Skeletal muscle tissue (tissue), 4 donors: ENCODE data around the gene EXOC2. TPM values are rescaled to one million over a fixed set of nuclear protein-coding genes. Genes with fewer than 3 reads are reported as not detected.

ENCODE experiments used
- H3K27ac ChIP-seq: one replicate; pipeline ENCODE4 v1.7.0; 2013; ENCODE audit warnings: mild to moderate bottlenecking, low read depth, low read length, inconsistent platforms
- H3K27me3 ChIP-seq, 3 donors: one replicate each; pipeline ENCODE4 v1.7.0; 2013; ENCODE audit warnings: low read length in 3 of 3; ENCODE audit not compliant: control insufficient read depth in 3 of 3, insufficient read depth in 3 of 3
- H3K36me3 ChIP-seq, 3 donors: one replicate each; pipeline ENCODE4 v1.7.0; 2013; ENCODE audit warnings: low read length in 3 of 3; ENCODE audit not compliant: control insufficient read depth in 3 of 3, insufficient read depth in 3 of 3
- H3K4me1 ChIP-seq, 3 donors: one replicate each; pipeline ENCODE4 v1.7.0; 2013; ENCODE audit warnings: low read length in 3 of 3, mild to moderate bottlenecking in 3 of 3; ENCODE audit not compliant: control insufficient read depth in 3 of 3, insufficient read depth in 3 of 3
- H3K4me3 ChIP-seq, 3 donors: one replicate each; pipeline ENCODE4 v1.7.0; 2013; ENCODE audit warnings: low read length in 3 of 3
- H3K9ac ChIP-seq, 3 donors: one replicate each; pipeline ENCODE4 v1.7.0; 2013; ENCODE audit warnings: low read length in 3 of 3, mild to moderate bottlenecking in 3 of 3, moderate library complexity in 2 of 3, low read depth in 1 of 3
- H3K9me3 ChIP-seq, 3 donors: one replicate each; pipeline ENCODE4 v1.7.0; 2013; ENCODE audit warnings: low read length in 3 of 3; ENCODE audit not compliant: control insufficient read depth in 3 of 3
- total RNA-seq: library from RNA; depleted of rRNA; stranded (reverse); fragments of >200 nt; gene quantifications from one replicate; pipeline ENCODE4 v1.2.3, GENCODE V29; 2014
- donor health status: Osteomylitis.

EXOC2 gene
- total RNA-seq, 1 donor from 2014 or later = 26.6 TPM

DNA sequence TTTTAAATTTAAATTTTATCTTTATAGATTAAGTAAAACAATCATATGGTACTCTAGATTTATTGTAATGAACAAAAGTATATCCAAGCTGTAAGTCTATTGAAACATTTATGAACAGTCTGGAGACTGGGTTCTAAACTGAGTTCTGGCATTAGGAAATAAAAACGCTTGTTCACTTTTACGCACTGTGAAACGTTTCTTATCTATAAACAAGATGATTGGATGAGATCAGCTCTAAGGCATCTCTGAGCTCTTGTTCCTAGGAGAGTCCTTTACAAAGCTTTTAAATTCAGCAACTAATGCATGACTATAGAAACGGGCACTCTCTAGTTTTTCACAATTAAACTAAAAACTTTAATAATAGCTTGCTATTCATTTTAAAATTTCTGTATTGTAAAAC, 42.8 kb downstream of the EXOC2 start:
- no peaks in the 10 kb centered on the region for H3K36me3 ChIP-seq
- H3K9ac ChIP-seq = no peak overlapping the region
- no peaks in the 10 kb centered on the region for H3K27me3 ChIP-seq
- H3K27ac ChIP-seq = no peak overlapping the region
- H3K4me1 ChIP-seq = no peaks in the 10 kb centered on the region
- peaks cover 0 to 4% (median 0%) of the 10 kb centered on the region in 3 donors for H3K9me3 ChIP-seq
- no peak overlapping the region for H3K4me3 ChIP-seq

GRCh38 chr6:642805-643204, 50.1 kb downstream of the EXOC2 start:
- Histone ChIP-seq H3K36me3 (no peaks in the 10 kb centered on the region), H3K27me3 (no peaks in the 10 kb centered on the region)

DNA sequence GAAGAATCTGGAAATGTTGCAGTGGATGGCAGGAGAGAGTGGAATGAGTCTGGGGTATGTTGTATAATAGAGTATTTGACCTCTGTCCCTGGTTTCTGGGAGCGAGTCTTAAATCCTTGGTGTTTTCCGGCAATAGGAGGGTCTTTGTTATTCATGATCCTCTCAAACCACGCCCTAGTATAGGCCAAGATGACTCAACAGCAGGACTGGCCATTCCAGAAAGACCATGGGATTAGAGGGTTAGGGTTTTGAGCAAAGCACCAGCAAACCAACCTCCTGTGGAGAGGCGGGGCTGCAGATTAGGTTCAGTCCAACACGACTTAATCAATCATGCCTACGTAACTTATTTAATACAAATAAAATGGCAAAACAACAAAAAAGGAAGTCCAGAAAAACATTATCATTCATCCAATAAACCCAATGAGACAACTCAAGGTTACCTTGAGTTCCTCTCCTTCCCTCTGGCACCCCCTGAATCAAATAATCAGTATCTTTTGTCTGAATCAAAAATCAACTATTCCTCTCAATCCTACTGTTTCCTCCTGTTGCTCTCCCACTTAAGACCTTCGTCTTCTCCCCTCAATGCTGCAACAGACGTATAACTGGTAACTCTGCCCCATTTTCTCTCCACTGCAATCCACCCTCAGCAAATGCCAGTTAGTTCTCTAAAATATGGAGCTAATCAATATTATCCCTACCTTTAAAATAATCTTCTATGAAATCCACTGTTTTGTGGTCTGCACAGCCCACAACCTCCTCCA, 51.5 kb downstream of the EXOC2 start:
- Histone ChIP-seq H3K9me3 (no peaks in the 10 kb centered on the region), H3K36me3 (peaks cover 0 to 12% (median 9%) of the 10 kb centered on the region in 3 donors)

More at GRCh38 chr6:642805-643204, 50.1 kb downstream of the EXOC2 start:
- H3K27ac ChIP-seq = no peak overlapping the region
- H3K4me3 ChIP-seq = no peak overlapping the region
- no peak overlapping the region for H3K9ac ChIP-seq
- no peaks in the 10 kb centered on the region for H3K4me1 ChIP-seq
- H3K9me3 ChIP-seq = no peaks in the 10 kb centered on the region

GRCh38 chr6:636488-636887, 56.5 kb downstream of the EXOC2 start:
- no peaks in the 10 kb centered on the region for H3K27me3 ChIP-seq
- H3K36me3 ChIP-seq = peaks cover 0 to 18% (median 12%) of the 10 kb centered on the region in 3 donors
- no peaks in the 10 kb centered on the region for H3K9me3 ChIP-seq
- no peak overlapping the region for H3K9ac ChIP-seq
- H3K27ac ChIP-seq = no peak overlapping the region
- no peak overlapping the region for H3K4me3 ChIP-seq
- no peaks in the 10 kb centered on the region for H3K4me1 ChIP-seq

More for the DNA sequence above, 51.5 kb downstream of the EXOC2 start:
- no peaks in the 10 kb centered on the region for H3K27me3 ChIP-seq
- H3K4me3 ChIP-seq = no peak overlapping the region
- H3K9ac ChIP-seq = no peak overlapping the region
- no peak overlapping the region for H3K27ac ChIP-seq
- H3K4me1 ChIP-seq = no peaks in the 10 kb centered on the region

DNA sequence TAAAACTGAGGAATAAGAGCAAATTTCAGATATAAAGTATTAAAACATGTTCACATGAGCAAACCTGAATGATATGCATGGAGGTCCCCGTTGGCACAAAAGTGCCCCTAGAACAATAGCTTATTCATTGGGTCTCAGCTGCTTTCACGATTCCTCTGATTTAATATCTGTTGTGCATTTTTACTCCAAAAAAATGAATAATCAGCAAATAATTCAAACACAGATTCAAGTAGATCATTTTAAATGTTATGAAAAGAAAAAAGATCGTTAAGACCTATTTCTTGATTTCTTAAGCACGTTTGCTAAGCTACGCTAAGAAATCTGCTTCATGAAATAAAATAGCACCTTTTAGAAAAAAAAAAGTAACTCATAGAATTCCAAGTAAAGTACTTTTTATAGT, 57.7 kb downstream of the EXOC2 start:
- Histone ChIP-seq H3K36me3 (peaks cover 3 to 18% (median 12%) of the 10 kb centered on the region in 3 donors), H3K4me3 (no peak overlapping the region), H3K9me3 (no peaks in the 10 kb centered on the region), H3K27me3 (no peaks in the 10 kb centered on the region), H3K4me1 (no peaks in the 10 kb centered on the region), H3K27ac (no peak overlapping the region), H3K9ac (no peak overlapping the region)

- H3K9me3 ChIP-seq = no peaks in the 10 kb centered on the region
- no peak overlapping the region for H3K27ac ChIP-seq
- H3K4me3 ChIP-seq = no peak overlapping the region
- H3K27me3 ChIP-seq = no peaks in the 10 kb centered on the region
- H3K36me3 ChIP-seq = peaks cover 3 to 18% (median 12%) of the 10 kb centered on the region in 3 donors
- H3K4me1 ChIP-seq = no peaks in the 10 kb centered on the region
- no peak overlapping the region for H3K9ac ChIP-seq
Observed at GRCh38 chr6:633611-634010, 59.3 kb downstream of the EXOC2 start.

DNA sequence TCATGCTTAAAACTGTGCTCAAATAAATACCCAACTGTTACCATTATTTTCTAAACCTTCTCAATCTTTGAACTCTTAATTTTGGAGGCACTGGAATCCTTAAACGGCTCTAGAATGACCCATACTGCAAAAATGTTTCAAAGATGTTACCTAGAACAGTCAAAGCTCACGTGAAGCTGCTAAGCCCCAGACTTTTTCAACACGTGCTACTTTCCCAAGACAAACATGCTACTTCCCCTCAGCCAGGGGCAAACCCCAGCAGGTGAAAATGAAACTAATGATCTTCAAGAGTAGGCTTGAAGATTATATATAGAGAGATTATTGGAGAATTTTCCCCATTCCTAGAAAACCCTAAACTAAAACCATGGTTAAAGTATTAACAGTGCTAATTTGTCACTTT, 64.2 kb downstream of the EXOC2 start:
- H3K36me3 ChIP-seq = peaks cover 0 to 7% (median 3%) of the 10 kb centered on the region in 3 donors
- no peak overlapping the region for H3K9ac ChIP-seq
- no peak overlapping the region for H3K4me3 ChIP-seq
- no peaks in the 10 kb centered on the region for H3K9me3 ChIP-seq
- H3K27ac ChIP-seq = no peak overlapping the region
- H3K27me3 ChIP-seq = no peaks in the 10 kb centered on the region
- peaks cover 0 to 5% (median 0%) of the 10 kb centered on the region in 3 donors for H3K4me1 ChIP-seq

DNA sequence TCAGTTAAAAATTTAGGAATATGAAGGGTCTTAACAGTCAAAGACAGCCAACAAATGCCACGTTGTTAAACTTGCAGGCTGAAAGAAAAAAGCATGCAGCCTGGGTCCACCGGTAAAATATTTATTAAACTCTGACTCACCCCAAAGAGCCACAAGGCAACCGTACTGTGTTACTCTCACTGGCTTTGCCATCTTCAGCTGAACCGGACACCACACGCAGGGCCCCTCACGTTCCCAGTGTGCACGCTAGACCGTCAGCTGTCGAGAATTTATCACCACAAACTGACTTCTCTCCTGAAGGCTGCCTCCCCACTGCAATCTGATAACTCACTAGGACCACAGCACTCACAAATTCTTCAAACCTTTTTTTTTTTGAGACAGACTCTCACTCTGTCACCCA, 66.7 kb downstream of the EXOC2 start:
- H3K27me3 ChIP-seq = no peaks in the 10 kb centered on the region
- no peak overlapping the region for H3K27ac ChIP-seq
- peaks cover 0 to 5% (median 0%) of the 10 kb centered on the region in 3 donors for H3K4me1 ChIP-seq
- H3K36me3 ChIP-seq = peaks cover 0 to 9% (median 4%) of the 10 kb centered on the region in 3 donors
- H3K9me3 ChIP-seq = no peaks in the 10 kb centered on the region
- no peak overlapping the region for H3K4me3 ChIP-seq
- H3K9ac ChIP-seq = no peak overlapping the region

DNA sequence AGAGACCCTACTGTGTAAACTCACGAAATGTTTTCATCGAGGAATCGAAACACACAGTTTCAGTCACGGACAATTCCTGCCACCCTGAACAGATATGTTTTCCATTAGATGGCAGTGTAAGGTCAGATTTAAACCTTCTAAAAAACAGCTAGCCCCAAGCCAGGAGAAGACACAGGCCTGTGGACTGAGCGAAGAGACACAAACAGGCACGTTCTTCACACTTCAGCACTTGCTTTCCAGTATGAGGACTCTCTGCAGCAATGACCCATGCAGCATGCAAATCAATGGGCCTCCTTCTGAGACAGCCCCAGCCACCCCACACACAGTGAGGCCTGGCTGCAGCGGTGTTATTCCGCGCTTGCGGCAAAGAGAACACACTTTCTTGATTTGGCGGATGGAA, 68.0 kb downstream of the EXOC2 start:
- Histone ChIP-seq H3K4me3 (no peak overlapping the region), H3K4me1 (peaks cover 0 to 5% (median 0%) of the 10 kb centered on the region in 3 donors), H3K9me3 (no peaks in the 10 kb centered on the region), H3K36me3 (peaks cover 0 to 7% (median 6%) of the 10 kb centered on the region in 3 donors), H3K27ac (no peak overlapping the region), H3K9ac (no peak overlapping the region), H3K27me3 (no peaks in the 10 kb centered on the region)

DNA sequence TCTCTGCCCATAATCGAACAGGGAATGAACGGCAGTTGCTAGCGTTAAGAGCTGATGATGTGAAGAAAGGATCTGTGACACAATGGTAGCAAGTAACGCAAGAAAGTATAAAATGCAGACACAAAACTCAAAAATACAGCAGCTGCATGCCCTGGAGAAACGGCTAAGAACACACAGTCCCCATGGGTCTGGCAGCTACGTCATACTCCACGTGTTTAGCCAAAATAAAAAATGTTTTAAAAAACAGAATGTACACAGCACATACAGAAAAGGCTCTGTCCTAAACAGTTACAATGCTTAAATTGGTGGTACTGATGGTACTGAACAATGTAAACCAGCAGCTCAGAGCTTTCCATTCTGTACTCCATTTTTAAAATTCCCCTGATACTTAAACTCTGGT, 70.5 kb downstream of the EXOC2 start:
- Histone ChIP-seq H3K27me3 (no peaks in the 10 kb centered on the region), H3K36me3 (peaks cover 0 to 7% (median 5%) of the 10 kb centered on the region in 3 donors), H3K4me1 (peaks cover 0 to 5% (median 2%) of the 10 kb centered on the region in 3 donors), H3K27ac (no peak overlapping the region), H3K4me3 (no peak overlapping the region), H3K9me3 (no peaks in the 10 kb centered on the region), H3K9ac (no peak overlapping the region)
